Caki2 (cell line): ENCODE data around the gene NAGS. TPM values are rescaled to one million over a fixed set of nuclear protein-coding genes. Genes with fewer than 3 reads are reported as not detected.
"Not testable (repeated sequence)": the region's sequence is repeated elsewhere in the genome, so short reads cannot be mapped to it uniquely, and the experiment has no call there.

Source experiments
- DNase-seq: peaks from one replicate; pipeline ENCODE4 v3.0.0-alpha.2; 2015; ENCODE audit warnings: low read depth
- in situ Hi-C: cut with HindIII; loops from 2 replicates; pipeline ENCODE4 v1.10.0; 2016; ENCODE audit warnings: low sequenced_read_pairs, low pct_unique_long_range_greater_than_20kb, mixed read lengths
- total RNA-seq: library from RNA; depleted of rRNA; stranded (reverse); fragments of >200 nt; shearing (Covaris generic); gene quantifications from 2 replicates; pipeline ENCODE4 v1.2.3, GENCODE V29; 2014; ENCODE audit warnings: low replicate concordance

NAGS gene
- total RNA-seq, 1 experiment from 2014 or later, result 3.0 TPM

GRCh38 chr17:44002141-44002848 lies 2.1 kb upstream of the NAGS start:
- DNase-seq, result no peak
- in situ Hi-C loops, result no loop called here

GRCh38 chr17:44004761-44005526 lies 522 bp downstream of the NAGS start:
- in situ Hi-C loops, result no loop called here
- DNase-seq, result no peak

GRCh38 chr17:44005527-44006271 lies 1.3 kb downstream of the NAGS start:
- no peak for DNase-seq
- in situ Hi-C loops, result no loop called here

- in situ Hi-C loops, result no loop called here
- DNase-seq, result no peak
Observed at GRCh38 chr17:44006272-44006597, 1.8 kb downstream of the NAGS start.

GRCh38 chr17:44006598-44007345 lies 2.4 kb downstream of the NAGS start:
- DNase-seq, result peak; percentile 86
- in situ Hi-C loops, result no loop called here

- in situ Hi-C loops, result no loop called here
- peak; percentile 37 for DNase-seq
Observed at GRCh38 chr17:44007346-44008204, 3.2 kb downstream of the NAGS start.

- DNase-seq, result no peak
- in situ Hi-C loops, result no loop called here
Observed at GRCh38 chr17:44008205-44008909, 3.9 kb downstream of the NAGS start.

GRCh38 chr17:44010966-44011647 lies 6.7 kb downstream of the NAGS start:
- DNase-seq, result no peak
- in situ Hi-C loops, result no loop called here

- no peak for DNase-seq
- in situ Hi-C loops, result no loop called here
Observed at GRCh38 chr17:44011876-44012275, 7.5 kb downstream of the NAGS start.

GRCh38 chr17:44012391-44012790 lies 8.0 kb downstream of the NAGS start:
- in situ Hi-C loops, result no loop called here
- no peak for DNase-seq

GRCh38 chr17:44012874-44013273 lies 8.5 kb downstream of the NAGS start:
- DNase-seq, result no peak

GRCh38 chr17:44014133-44014436 lies 9.7 kb downstream of the NAGS start:
- DNase-seq, result no peak
- in situ Hi-C loops, result no loop called here

More at GRCh38 chr17:44012874-44013273, 8.5 kb downstream of the NAGS start:
- in situ Hi-C loops, result no loop called here

- DNase-seq, result peak; percentile 83
- in situ Hi-C loops, result no loop called here
Observed at GRCh38 chr17:44014437-44015172, 10.2 kb downstream of the NAGS start, which contains the start of gene TMEM101. TSS of gene TMEM101 (minus strand) at chr17:44014963. CDS start at chr17:44014952, 11 bp downstream.

- DNase-seq, in situ Hi-C loops: not testable (repeated sequence)
Observed at GRCh38 chr17:44021227-44021626, 16.8 kb downstream of the NAGS start.

- in situ Hi-C loops, result no loop called here
- DNase-seq, result no peak
Observed at GRCh38 chr17:44022246-44022645, 17.8 kb downstream of the NAGS start.
